HUES64 (cell line): ENCODE measurements around the gene HIP1.
"Not testable (repeated sequence)": the region's sequence is repeated elsewhere in the genome, so short reads cannot be mapped to it uniquely, and the experiment has no call there.

Experiments used
- H3K27ac ChIP-seq: 2 replicates; pipeline ENCODE4 v1.7.0; 2013; ENCODE audit warnings: low read depth, low read length, inconsistent platforms
- H3K27me3 ChIP-seq: 2 replicates; pipeline ENCODE4 v1.6.1; 2013; ENCODE audit warnings: mild to moderate bottlenecking, low read length; ENCODE audit not compliant: insufficient read depth
- H3K36me3 ChIP-seq: 2 replicates; pipeline ENCODE4 v1.6.1; 2013; ENCODE audit warnings: mild to moderate bottlenecking, low read length; ENCODE audit not compliant: insufficient read depth
- H3K4me1 ChIP-seq: 2 replicates; pipeline ENCODE4 v1.6.1; 2013; ENCODE audit warnings: mild to moderate bottlenecking, low read length, moderate library complexity; ENCODE audit not compliant: insufficient read depth
- H3K4me3 ChIP-seq: 2 replicates; pipeline ENCODE4 v1.5.1; 2013; ENCODE audit warnings: mild to moderate bottlenecking, low read length, moderate library complexity
- H3K9ac ChIP-seq: 2 replicates; pipeline ENCODE4 v1.6.1; 2013; ENCODE audit warnings: mild to moderate bottlenecking, low read depth, low read length
- H3K9me3 ChIP-seq: 2 replicates; pipeline ENCODE4 v1.6.1; 2013; ENCODE audit warnings: low read depth, low read length; ENCODE audit not compliant: insufficient read depth
- WGBS: fragments of 150-250, 120-280 bp; methylation state at CpG from one replicate; pipeline ENCODE4 v1.1.7; 2013; ENCODE audit warnings: missing lambda C conversion rate; 5-methylcytosine and 5-hydroxymethylcytosine counted together

The HIP1 gene

GRCh38 chr7:75601539-75601938, 137.2 kb downstream of the HIP1 start:
- WGBS, result 72% methylated on average over 4 of the region's 6 CpGs
- Histone ChIP-seq H3K4me3 (no peak overlapping the region), H3K27me3 (no peaks in the 10 kb centered on the region), H3K4me1 (peaks cover 29% of the 10 kb centered on the region), H3K9me3 (no peaks in the 10 kb centered on the region), H3K9ac (no peak overlapping the region), H3K36me3 (peaks cover 18% of the 10 kb centered on the region), H3K27ac (peak overlapping the region; percentile 37; the same call in 1 of the 2 replicates)

- H3K4me1 ChIP-seq, result peaks cover 29% of the 10 kb centered on the region
- H3K9ac ChIP-seq, H3K27me3 ChIP-seq, H3K4me3 ChIP-seq, H3K27ac ChIP-seq, H3K9me3 ChIP-seq: not testable (repeated sequence)
- 95% methylated on average over 4 of the region's 4 CpGs for WGBS
- H3K36me3 ChIP-seq, result peaks cover 21% of the 10 kb centered on the region
These were observed 138.0 kb downstream of the HIP1 start for GRCh38 chr7:75600748-75601147.

GRCh38 chr7:75599244-75599781, 139.4 kb downstream of the HIP1 start:
- Histone ChIP-seq H3K9me3 (no peaks in the 10 kb centered on the region), H3K27ac (peak overlapping the region; percentile 79), H3K36me3 (peaks cover 26% of the 10 kb centered on the region), H3K27me3 (no peaks in the 10 kb centered on the region), H3K4me1 (peaks cover 29% of the 10 kb centered on the region), H3K9ac (no peak overlapping the region), H3K4me3 (no peak overlapping the region)
- 27% methylated on average over 15 of the region's 15 CpGs for WGBS

- Histone ChIP-seq H3K27me3 (no peaks in the 10 kb centered on the region), H3K4me1 (peaks cover 29% of the 10 kb centered on the region), H3K9ac (no peak overlapping the region), H3K27ac (peak overlapping the region; percentile 49; the same call in 1 of the 2 replicates), H3K4me3 (no peak overlapping the region), H3K9me3 (no peaks in the 10 kb centered on the region), H3K36me3 (peaks cover 46% of the 10 kb centered on the region)
- WGBS, result 92% methylated on average over 16 of the region's 16 CpGs
These were observed 141.8 kb downstream of the HIP1 start for GRCh38 chr7:75596727-75597614.

- Histone ChIP-seq H3K36me3 (peaks cover 58% of the 10 kb centered on the region), H3K9me3 (no peaks in the 10 kb centered on the region), H3K4me3 (no peak overlapping the region), H3K9ac (no peak overlapping the region), H3K4me1 (peaks cover 26% of the 10 kb centered on the region), H3K27ac (no peak overlapping the region), H3K27me3 (no peaks in the 10 kb centered on the region)
- 98% methylated on average over 4 of the region's 4 CpGs for WGBS
These were observed 143.0 kb downstream of the HIP1 start for GRCh38 chr7:75595766-75596165.

GRCh38 chr7:75593500-75594184, 145.1 kb downstream of the HIP1 start:
- H3K9ac ChIP-seq, H3K27ac ChIP-seq, H3K9me3 ChIP-seq, H3K27me3 ChIP-seq, H3K4me3 ChIP-seq: not testable (repeated sequence)
- Histone ChIP-seq H3K4me1 (peaks cover 16% of the 10 kb centered on the region), H3K36me3 (peaks cover 63% of the 10 kb centered on the region)
- WGBS, result 94% methylated on average over 11 of the region's 12 CpGs

GRCh38 chr7:75591467-75592255, 147.1 kb downstream of the HIP1 start:
- H3K27me3 ChIP-seq, result no peaks in the 10 kb centered on the region
- H3K36me3 ChIP-seq, result peaks cover 71% of the 10 kb centered on the region
- WGBS, result 97% methylated on average over 5 of the region's 5 CpGs
- H3K4me1 ChIP-seq, result no peaks in the 10 kb centered on the region; the same call in 1 of the 2 replicates
- H3K27ac ChIP-seq, result no peak overlapping the region
- no peak overlapping the region for H3K9ac ChIP-seq
- H3K9me3 ChIP-seq, result no peaks in the 10 kb centered on the region
- no peak overlapping the region for H3K4me3 ChIP-seq

- WGBS, result 89% methylated on average over 1 of the region's 2 CpGs
- Histone ChIP-seq H3K27me3 (no peaks in the 10 kb centered on the region), H3K9me3 (no peaks in the 10 kb centered on the region), H3K4me1 (no peaks in the 10 kb centered on the region), H3K9ac (no peak overlapping the region), H3K4me3 (no peak overlapping the region), H3K27ac (no peak overlapping the region), H3K36me3 (peaks cover 75% of the 10 kb centered on the region)
These were observed 148.3 kb downstream of the HIP1 start for GRCh38 chr7:75590373-75591005.

GRCh38 chr7:75584354-75584753, 154.4 kb downstream of the HIP1 start:
- Histone ChIP-seq H3K9ac (no peak overlapping the region), H3K4me3 (no peak overlapping the region), H3K36me3 (peaks cover 82% of the 10 kb centered on the region), H3K27me3 (no peaks in the 10 kb centered on the region), H3K9me3 (no peaks in the 10 kb centered on the region), H3K27ac (no peak overlapping the region), H3K4me1 (no peaks in the 10 kb centered on the region)
- 94% methylated on average over 5 of the region's 5 CpGs for WGBS

- no peak overlapping the region for H3K9ac ChIP-seq
- H3K4me3 ChIP-seq, result no peak overlapping the region
- no peaks in the 10 kb centered on the region for H3K4me1 ChIP-seq
- H3K27ac ChIP-seq, result no peak overlapping the region
- H3K36me3 ChIP-seq, result peaks cover 89% of the 10 kb centered on the region
- no peaks in the 10 kb centered on the region for H3K27me3 ChIP-seq
- 96% methylated on average over 12 of the region's 12 CpGs for WGBS
- no peaks in the 10 kb centered on the region for H3K9me3 ChIP-seq
These were observed 155.5 kb downstream of the HIP1 start for GRCh38 chr7:75583255-75583654.
